Right lobe of liver (tissue), 6 donors: ENCODE results near the gene AREL1. TPM values are rescaled to one million over a fixed set of nuclear protein-coding genes. Genes with fewer than 3 reads are reported as not detected.

Experiments used
- ATAC-seq, 4 donors: fragments of 200-7000 bp; cut with Tn5 transposase; one replicate each; pipeline ENCODE4 v1.9.1; 2020; ENCODE audit warnings: mild to moderate bottlenecking in 4 of 4, moderate library complexity in 4 of 4
- DNase-seq, 3 donors: peaks; one replicate each; pipeline ENCODE4 v3.0.0-alpha.2; 2020
- H3K27ac ChIP-seq, 3 donors: fragments of 200-600 bp; one replicate each; pipeline ENCODE4 v1.8.0; 2022
- H3K27me3 ChIP-seq, 2 donors: fragments of 200-600 bp; one replicate each; pipeline ENCODE4 v1.8.0; 2022
- H3K36me3 ChIP-seq, 4 donors: fragments of 200-600 bp; sonication (generic) in 1 of 4; one replicate each; pipeline versions ENCODE4 v1.5.1 to v1.8.0; 2017 to 2022; ENCODE audit warnings: control low read depth in 1 of 4
- H3K4me1 ChIP-seq, 4 donors: fragments of 200-600 bp; sonication (generic) in 1 of 4; one replicate each; pipeline versions ENCODE4 v1.5.1 to v1.8.0; 2017 to 2022; ENCODE audit warnings: control low read depth in 1 of 4
- H3K4me3 ChIP-seq, 3 donors: fragments of 200-600 bp; one replicate each; pipeline ENCODE4 v1.8.0; 2022
- H3K9me3 ChIP-seq, 4 donors: fragments of 200-600 bp; sonication (generic) in 1 of 4; one replicate each; pipeline versions ENCODE4 v1.5.1 to v1.8.0; 2017 to 2022; ENCODE audit warnings: control low read depth in 1 of 4
- POLR2A ChIP-seq: fragments of 450-650 bp; IDR thresholded peaks from one replicate; pipeline ENCODE4 v1.6.1; 2017; ENCODE audit warnings: antibody characterized with exemption, mild to moderate bottlenecking
- WGBS: methylation state at CpG from one replicate; pipeline ENCODE4 v1.1.6; 2018; ENCODE audit warnings: low coverage, low lambda C conversion rate; ENCODE audit not compliant: insufficient coverage; ENCODE audit errors: missing lambda C conversion rate; 5-methylcytosine and 5-hydroxymethylcytosine counted together
- intact Hi-C, 2 donors: fragments of 100-400 bp; cut with DNase I; formaldehyde crosslinking; loops; one replicate each; pipeline versions ENCODE4 v1.11.2 to v1.14.1; 2022
- total RNA-seq, 6 experiments: library from RNA; depleted of rRNA in 2 of 6; stranded (reverse); fragments of >200 nt in 2 of 6; fragmentation: NEBNext Ultra II Directional in 3 of 6; extraction: Animal tissue kit (Norgen Biotek cat#: 25700) in 3 of 6; gene quantifications; one replicate each; pipeline versions ENCODE4 v1.1.0 to v1.2.4, GENCODE V29; 2016 to 2023
- TF ChIP-seq, protein P1 (sequence below), 4 donors: fragments of 200-600 bp in 3 of 4; fragments of 450-650 bp in 1 of 4; IDR thresholded peaks; one replicate each; pipeline versions ENCODE4 v1.5.1 to v1.8.0; 2016 to 2022; ENCODE audit warnings: antibody characterized with exemption in 4 of 4, mild to moderate bottlenecking in 2 of 4
- donor health status: DM: no; HTN: yes; CAD: no.
- donor health status: DM: no; HTN: no; CAD: no.
- donor health status: DM: no; HTN: no; CAD: no.
- donor health status: DM: no; HTN: yes; CAD: no.
- donor health status: DM: no; HTN: yes; CAD: no.

Gene AREL1
- total RNA-seq, 6 experiments from 2014 or later, result 12.7 to 17.9 (median 15.9) TPM

DNA sequence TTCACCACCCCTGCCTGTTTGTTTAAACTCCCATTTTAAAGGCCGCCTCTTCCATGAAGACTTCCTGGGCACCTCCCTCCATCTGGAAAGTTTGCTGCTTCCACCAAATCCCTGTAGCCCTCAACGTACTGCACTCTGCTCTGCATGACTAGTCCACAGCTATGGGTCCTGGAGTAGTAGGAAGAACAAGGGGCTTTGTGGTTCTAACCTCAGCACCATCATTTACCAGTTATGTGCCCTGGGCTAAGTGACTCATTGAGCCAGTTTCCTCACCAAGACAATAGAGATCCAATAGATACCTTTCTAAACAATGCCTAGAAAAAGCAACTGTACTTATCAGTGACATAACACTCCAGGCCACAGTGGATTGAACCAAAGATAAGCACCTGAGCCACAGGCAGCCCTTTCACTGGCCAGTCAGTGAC, 92.4 kb downstream of the AREL1 start:
- WGBS, result 86% methylated on average over 2 of the region's 2 CpGs
- intact Hi-C loops, result no loop called here

DNA sequence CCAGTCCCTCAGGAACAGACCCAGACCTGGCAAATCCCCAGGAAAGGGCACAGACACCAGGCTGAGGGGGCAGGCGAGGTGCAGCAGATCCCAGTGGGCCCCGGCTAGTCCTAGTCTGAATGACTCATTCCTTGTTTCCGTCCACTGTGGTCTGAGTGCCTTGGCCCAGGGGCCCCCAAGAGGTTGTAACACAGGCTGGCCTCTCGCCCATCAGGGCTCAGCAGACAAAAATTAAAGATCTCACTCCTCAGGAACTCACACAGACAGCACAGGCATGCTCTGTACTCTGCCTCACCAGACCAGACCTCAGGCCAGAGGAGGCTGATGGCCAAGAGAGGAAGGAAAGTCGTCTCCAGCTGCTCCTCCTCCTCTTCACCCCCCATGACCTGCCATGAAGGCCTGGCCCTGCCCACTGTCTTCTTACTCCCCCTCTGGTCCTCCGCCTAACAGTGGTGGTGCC, 93.2 kb downstream of the AREL1 start:
- Histone ChIP-seq H3K4me1 (peaks cover 0 to 17% (median 8%) of the 10 kb centered on the region in 4 donors), H3K9me3 (no peaks in the 10 kb centered on the region), H3K27ac (peak overlapping the region in 1 of 3 donors; percentile 42), H3K27me3 (no peaks in the 10 kb centered on the region), H3K36me3 (no peaks in the 10 kb centered on the region), H3K4me3 (no peak overlapping the region)
- 43% methylated on average over 1 of the region's 6 CpGs for WGBS
- DNase-seq (peak in 1 of 3 donors; percentile 36), ATAC-seq (peak in 3 of 4 donors; percentile 7 to 27 (median 9))
- TF ChIP-seq POLR2A, result no peak
- TF ChIP-seq, protein P1, sequence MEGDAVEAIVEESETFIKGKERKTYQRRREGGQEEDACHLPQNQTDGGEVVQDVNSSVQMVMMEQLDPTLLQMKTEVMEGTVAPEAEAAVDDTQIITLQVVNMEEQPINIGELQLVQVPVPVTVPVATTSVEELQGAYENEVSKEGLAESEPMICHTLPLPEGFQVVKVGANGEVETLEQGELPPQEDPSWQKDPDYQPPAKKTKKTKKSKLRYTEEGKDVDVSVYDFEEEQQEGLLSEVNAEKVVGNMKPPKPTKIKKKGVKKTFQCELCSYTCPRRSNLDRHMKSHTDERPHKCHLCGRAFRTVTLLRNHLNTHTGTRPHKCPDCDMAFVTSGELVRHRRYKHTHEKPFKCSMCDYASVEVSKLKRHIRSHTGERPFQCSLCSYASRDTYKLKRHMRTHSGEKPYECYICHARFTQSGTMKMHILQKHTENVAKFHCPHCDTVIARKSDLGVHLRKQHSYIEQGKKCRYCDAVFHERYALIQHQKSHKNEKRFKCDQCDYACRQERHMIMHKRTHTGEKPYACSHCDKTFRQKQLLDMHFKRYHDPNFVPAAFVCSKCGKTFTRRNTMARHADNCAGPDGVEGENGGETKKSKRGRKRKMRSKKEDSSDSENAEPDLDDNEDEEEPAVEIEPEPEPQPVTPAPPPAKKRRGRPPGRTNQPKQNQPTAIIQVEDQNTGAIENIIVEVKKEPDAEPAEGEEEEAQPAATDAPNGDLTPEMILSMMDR (IDR thresholded peaks at IDR 0.05), result no peak
- intact Hi-C loops, result no loop called here

More for the DNA sequence above, 92.4 kb downstream of the AREL1 start:
- H3K4me3 ChIP-seq, result no peak overlapping the region
- H3K9me3 ChIP-seq, result no peaks in the 10 kb centered on the region
- ATAC-seq (no peak), DNase-seq (no peak)
- H3K27me3 ChIP-seq, result no peaks in the 10 kb centered on the region
- TF ChIP-seq, protein P1 (IDR thresholded peaks at IDR 0.05), result no peak
- no peak for TF ChIP-seq POLR2A
- peaks cover 0 to 17% (median 8%) of the 10 kb centered on the region in 4 donors for H3K4me1 ChIP-seq
- H3K36me3 ChIP-seq, result no peaks in the 10 kb centered on the region
- no peak overlapping the region for H3K27ac ChIP-seq

DNA sequence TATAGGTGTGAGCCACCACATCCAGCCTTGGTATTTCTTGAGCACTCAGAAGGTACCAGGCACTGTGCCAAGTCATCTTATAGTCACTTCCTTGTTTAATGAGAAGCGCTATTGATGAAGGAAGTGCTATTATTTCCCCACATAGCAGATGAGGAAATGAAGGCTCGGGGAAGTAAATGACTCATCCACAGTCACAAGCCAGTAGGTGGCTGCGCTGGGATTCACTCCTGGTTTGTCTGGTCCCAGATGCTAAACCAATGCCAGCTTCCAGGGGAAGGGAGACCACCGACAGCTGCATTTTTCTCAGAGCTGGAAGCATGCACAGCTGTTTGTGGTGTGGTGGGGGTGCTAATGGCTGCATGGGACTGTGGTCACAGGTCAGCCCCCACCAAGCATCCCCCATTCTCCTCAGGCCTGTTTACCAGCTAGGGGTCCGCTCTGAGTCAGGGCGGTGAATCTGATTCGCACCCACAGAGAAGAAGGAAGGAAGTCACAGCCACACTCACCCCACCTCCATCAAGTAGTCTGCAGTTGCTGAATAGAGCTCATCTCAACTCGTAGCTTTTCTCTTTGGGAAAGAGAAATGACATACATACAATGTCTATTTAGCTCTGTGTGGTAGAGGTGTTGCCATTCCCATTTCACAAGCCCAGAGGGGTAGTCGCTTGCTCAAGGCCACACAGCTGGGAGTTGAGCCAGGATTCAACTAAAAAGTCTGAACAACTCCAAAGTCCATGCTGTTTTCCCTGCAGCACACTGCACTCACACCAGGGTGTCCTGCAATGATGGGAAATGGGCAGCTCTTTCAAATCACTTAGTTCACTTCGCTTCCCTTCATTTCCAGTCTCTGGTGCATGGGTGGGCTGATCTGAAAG, 94.6 kb downstream of the AREL1 start:
- H3K9me3 ChIP-seq, result no peaks in the 10 kb centered on the region
- intact Hi-C loops, result no loop called here
- ATAC-seq (peak; percentile 88 to 95 (median 92)), DNase-seq (peak in 2 of 3 donors; percentile 71 to 86)
- H3K36me3 ChIP-seq, result no peaks in the 10 kb centered on the region
- peaks cover 0 to 17% (median 8%) of the 10 kb centered on the region in 4 donors for H3K4me1 ChIP-seq
- peak overlapping the region in 2 of 3 donors; percentile 42 to 44 for H3K27ac ChIP-seq
- no peaks in the 10 kb centered on the region for H3K27me3 ChIP-seq
- H3K4me3 ChIP-seq, result no peak overlapping the region
- WGBS, result 36% methylated on average over 9 of the region's 10 CpGs
- TF ChIP-seq, protein P1 (IDR thresholded peaks at IDR 0.05), result peak in 2 of 4 donors; percentile 18 to 27
- TF ChIP-seq POLR2A, result no peak

DNA sequence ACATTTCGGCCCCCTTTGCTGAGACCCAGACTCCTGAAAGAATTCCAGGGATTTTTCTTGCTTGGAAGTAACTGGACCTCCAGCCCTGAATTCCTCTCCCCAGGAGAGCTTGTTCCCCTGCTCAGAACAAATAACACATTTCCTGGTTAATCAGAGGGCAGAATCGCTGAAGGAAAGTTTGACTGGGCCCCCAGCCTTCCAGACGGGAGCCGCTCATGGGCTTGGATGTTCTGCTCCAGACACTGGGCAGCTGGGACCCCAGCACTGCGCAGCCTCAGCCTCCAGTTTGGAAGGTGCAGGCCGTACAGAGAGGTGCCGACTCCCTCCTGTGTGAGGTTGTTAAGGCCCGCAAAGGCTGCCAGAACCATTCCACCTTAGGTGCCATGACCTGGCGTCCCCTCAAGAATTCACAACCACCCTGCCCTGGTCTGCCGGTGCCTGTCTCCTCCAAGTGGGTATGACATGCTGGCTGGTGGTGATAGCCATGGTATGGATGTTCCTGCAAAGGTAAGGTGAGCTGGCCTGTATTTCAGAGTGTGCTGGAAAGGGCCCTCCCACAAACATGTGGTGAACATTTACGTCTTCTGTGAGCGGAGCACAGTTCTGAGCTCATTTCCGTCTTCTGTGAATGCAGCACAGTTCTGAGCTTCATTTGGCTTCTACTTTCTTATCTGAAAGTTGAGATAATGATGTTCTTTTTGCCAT, 95.7 kb downstream of the AREL1 start:
- no peaks in the 10 kb centered on the region for H3K27me3 ChIP-seq
- no peak for TF ChIP-seq POLR2A
- TF ChIP-seq, protein P1 (IDR thresholded peaks at IDR 0.05), result no peak
- H3K9me3 ChIP-seq, result no peaks in the 10 kb centered on the region
- intact Hi-C loops, result no loop called here
- 72% methylated on average over 6 of the region's 13 CpGs for WGBS
- peaks cover 0 to 17% (median 8%) of the 10 kb centered on the region in 4 donors for H3K4me1 ChIP-seq
- no peak overlapping the region for H3K4me3 ChIP-seq
- H3K27ac ChIP-seq, result no peak overlapping the region
- DNase-seq (no peak), ATAC-seq (no peak)
- no peaks in the 10 kb centered on the region for H3K36me3 ChIP-seq
